H1 (cell line): ENCODE measurements around the gene DNAJC2. TPM values are rescaled to one million over a fixed set of nuclear protein-coding genes. Genes with fewer than 3 reads are reported as not detected.

Experiments
- BACH1 ChIP-seq: IDR thresholded peaks from 2 replicates; pipeline ENCODE4 v1.6.1; 2012; ENCODE audit warnings: low read length, improper control_type of control experiment
- BCL11A ChIP-seq, 2 experiments: IDR thresholded peaks; one replicate each; pipeline ENCODE4 v1.6.1; 2011; ENCODE audit warnings: low read depth in 2 of 2, low read length in 2 of 2, mild to moderate bottlenecking in 2 of 2
- BRCA1 ChIP-seq: IDR thresholded peaks from 2 replicates; pipeline ENCODE4 v1.6.1; 2012; ENCODE audit warnings: low read depth, low read length, improper control_type of control experiment
- CTCF ChIP-seq, 3 experiments: IDR thresholded peaks; 1 replicate in 2 of 3; 2 replicates in 1 of 3; pipeline versions ENCODE4 v1.5.1 to v1.6.1; 2011; ENCODE audit warnings: low read length in 3 of 3, mild to moderate bottlenecking in 3 of 3, inconsistent platforms in 2 of 3, low read depth in 1 of 3, moderate library complexity in 1 of 3; ENCODE audit not compliant: insufficient read depth in 1 of 3; ENCODE audit errors: control extremely low read depth in 1 of 3
- EZH2 ChIP-seq: fragments of 200-600 bp; sonication (generic); IDR thresholded peaks from 2 replicates; pipeline ENCODE4 v1.7.1; 2012; ENCODE audit warnings: low read depth, mild to moderate bottlenecking, moderate library complexity, low read length, inconsistent platforms; ENCODE audit not compliant: severe bottlenecking
- HDAC2 ChIP-seq, 2 experiments: fragments of 300-600 bp in 1 of 2; sonication (generic) in 1 of 2; IDR thresholded peaks; 2 replicates each; pipeline ENCODE4 v1.6.1; 2011 to 2012; ENCODE audit warnings: low read depth in 2 of 2, low read length in 2 of 2, mild to moderate bottlenecking in 2 of 2, moderate library complexity in 2 of 2, borderline replicate concordance in 1 of 2, inconsistent platforms in 1 of 2
- SAP30 ChIP-seq: fragments of 300-600 bp; sonication (generic); IDR thresholded peaks from 2 replicates; pipeline ENCODE4 v1.7.1; 2012; ENCODE audit warnings: low read length, moderate library complexity, mild to moderate bottlenecking, inconsistent platforms; ENCODE audit not compliant: insufficient read depth, insufficient replicate concordance
- SP4 ChIP-seq: IDR thresholded peaks from 2 replicates; pipeline ENCODE4 v1.6.1; 2012; ENCODE audit warnings: low read length, inconsistent platforms
- YY1 ChIP-seq: IDR thresholded peaks from 2 replicates; pipeline ENCODE4 v1.6.1; 2011; ENCODE audit warnings: low read depth, mild to moderate bottlenecking, low read length
- polyA plus RNA-seq, 7 experiments: library from polyadenylated mRNA; depleted of rRNA in 3 of 7; stranded (reverse) in 5 of 7; unstranded in 2 of 7; fragments of >200 nt in 5 of 7; fragments of 200-250 nt in 2 of 7; gene quantifications; 1 replicate in 5 of 7; 2 replicates in 1 of 7; 4 replicates in 1 of 7; pipeline versions ENCODE4 v1.2.1 to v1.2.3, GENCODE V29; 2011 to 2013; ENCODE audit warnings: missing spikeins in 2 of 7, mixed read lengths in 2 of 7
- total RNA-seq: library from RNA; stranded (reverse); fragmentation: NEBNext Ultra II Directional; extraction: Animal tissue kit (Norgen Biotek cat#: 25700); gene quantifications from 2 replicates; pipeline ENCODE4 v1.2.1, GENCODE V29; 2021

DNAJC2 gene
- total and polyA plus RNA-seq, 2 of the 8 experiments (the other 6 are each of a cell fraction or from before 2014, with no cell fraction given) = 9.8 to 42.2 TPM

- TF ChIP-seq CTCF (IDR thresholded peaks at IDR 0.05; ENCODE audit: control extremely low read depth in 1 of 3, insufficient read depth in 1 of 3, low read depth in 1 of 3, low read length in 3 of 3) (no peak), SP4 (no peak), HDAC2 (IDR thresholded peaks at IDR 0.05; ENCODE audit: borderline replicate concordance in 1 of 2, low read depth in 2 of 2, low read length in 2 of 2) (no peak), BRCA1 (no peak), SAP30 (no peak), YY1 (no peak), BACH1 (no peak), BCL11A (IDR thresholded peaks at IDR 0.05; ENCODE audit: low read depth in 2 of 2, low read length in 2 of 2) (no peak), EZH2 (no peak)
Observed at GRCh38 chr7:103301441-103301840, 43.1 kb downstream of the DNAJC2 start (continued).
